ENCODE data around the gene DIP2C.
"Not testable (repeated sequence)": the region's sequence is repeated elsewhere in the genome, so short reads cannot be mapped to it uniquely, and the experiment has no call there.

DIP2C gene

GRCh38 chr10:693506-693905, 4.0 kb upstream of the DIP2C start:
- DNase-seq (ENCODE audit: low spot score), result no peak

DNA sequence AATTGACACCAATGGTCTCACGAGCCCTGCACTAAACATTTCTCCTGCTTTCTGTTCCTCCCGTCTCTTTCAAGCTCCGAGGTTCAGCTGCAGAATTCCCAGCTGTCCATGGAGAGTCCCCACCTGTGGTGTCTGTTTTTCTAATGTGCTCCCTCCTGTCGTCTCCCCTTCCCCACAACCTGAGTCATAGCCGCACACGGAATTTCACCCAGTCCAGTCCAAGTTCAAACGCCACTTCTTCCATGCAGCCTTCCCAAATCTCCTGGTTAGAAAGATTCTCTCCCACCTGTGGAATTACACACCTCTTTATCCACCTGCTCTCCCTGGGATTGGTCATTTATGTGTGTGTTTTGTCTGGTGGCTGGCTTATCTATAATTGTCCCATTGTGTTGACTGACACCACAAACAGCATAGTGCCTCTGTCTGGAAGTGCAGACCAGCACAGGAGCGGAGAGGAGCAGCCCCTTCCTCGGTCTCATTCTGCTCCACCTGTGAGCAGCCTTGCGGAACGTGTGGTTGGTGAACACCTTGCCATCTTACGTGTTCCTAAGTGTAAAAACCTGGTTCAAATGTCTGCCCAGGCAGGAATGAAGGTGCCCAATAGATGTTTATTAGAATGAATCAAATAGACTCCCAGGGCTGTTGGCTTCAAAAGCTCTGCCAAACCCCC, 3.3 kb upstream of the DIP2C start:
- DNase-seq (ENCODE audit: low spot score), result no peak

DNA sequence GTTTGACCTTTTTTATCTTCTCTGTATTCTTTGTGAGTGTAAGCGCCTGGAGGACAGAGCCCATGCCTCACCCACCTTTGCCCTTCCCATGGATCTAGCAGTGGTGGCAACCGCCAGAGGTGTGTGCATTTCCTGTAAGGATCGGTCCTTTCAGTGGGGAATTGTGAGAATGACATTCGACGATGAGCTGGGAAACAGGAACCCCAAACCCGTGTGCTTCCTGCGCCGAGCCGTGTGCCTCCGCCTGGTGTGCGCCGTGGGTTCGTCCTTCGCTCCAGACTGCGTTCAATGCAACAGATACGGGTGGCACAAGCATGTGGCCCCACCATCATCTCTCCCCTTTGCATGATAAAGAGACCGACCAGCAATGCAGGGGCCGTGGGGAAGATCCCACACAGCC, 1.7 kb upstream of the DIP2C start:
- no peak for DNase-seq (ENCODE audit: low spot score)

DNA sequence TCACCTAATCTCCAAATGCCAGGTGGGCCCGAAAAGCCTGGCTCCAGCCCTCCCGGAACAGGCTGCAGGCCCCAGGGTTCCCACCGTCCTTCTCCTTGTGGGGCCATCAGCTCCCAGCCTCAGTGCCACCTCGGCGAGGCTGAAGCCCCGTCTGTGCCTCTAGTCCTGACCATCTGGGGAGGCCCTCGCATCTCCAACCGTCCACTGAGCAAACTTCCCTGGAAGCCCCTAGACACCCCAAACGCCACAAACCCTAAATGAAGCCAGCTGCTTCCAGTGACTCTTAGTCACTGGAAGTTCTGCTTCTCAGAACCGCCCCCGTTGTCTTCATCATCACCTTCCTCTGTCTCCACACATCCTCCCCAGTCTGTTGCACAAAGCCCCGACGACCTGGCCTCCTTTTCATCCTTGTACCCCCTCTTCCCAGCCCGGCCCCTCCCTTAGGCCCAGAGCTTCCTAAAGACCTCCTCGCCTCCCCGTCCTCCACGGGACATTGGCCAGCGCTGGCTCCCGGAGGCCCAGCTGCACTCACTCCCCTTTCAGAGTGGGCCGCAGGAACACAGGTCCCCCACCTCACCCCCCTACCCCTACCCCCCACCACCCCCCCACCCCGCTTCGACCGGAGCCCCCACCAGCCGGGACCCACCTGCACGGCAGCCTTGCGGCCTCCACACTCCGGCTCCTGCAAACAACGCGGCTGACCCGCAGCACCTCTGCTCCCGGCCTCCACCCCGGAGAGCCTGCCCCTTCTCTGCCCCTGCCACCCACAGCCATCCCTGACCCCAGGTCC, 1.1 kb upstream of the DIP2C start:
- DNase-seq (ENCODE audit: low spot score), result no peak

- no peak for DNase-seq (ENCODE audit: low spot score)
These were observed 382 bp downstream of the DIP2C start for GRCh38 chr10:689121-689451.

DNA sequence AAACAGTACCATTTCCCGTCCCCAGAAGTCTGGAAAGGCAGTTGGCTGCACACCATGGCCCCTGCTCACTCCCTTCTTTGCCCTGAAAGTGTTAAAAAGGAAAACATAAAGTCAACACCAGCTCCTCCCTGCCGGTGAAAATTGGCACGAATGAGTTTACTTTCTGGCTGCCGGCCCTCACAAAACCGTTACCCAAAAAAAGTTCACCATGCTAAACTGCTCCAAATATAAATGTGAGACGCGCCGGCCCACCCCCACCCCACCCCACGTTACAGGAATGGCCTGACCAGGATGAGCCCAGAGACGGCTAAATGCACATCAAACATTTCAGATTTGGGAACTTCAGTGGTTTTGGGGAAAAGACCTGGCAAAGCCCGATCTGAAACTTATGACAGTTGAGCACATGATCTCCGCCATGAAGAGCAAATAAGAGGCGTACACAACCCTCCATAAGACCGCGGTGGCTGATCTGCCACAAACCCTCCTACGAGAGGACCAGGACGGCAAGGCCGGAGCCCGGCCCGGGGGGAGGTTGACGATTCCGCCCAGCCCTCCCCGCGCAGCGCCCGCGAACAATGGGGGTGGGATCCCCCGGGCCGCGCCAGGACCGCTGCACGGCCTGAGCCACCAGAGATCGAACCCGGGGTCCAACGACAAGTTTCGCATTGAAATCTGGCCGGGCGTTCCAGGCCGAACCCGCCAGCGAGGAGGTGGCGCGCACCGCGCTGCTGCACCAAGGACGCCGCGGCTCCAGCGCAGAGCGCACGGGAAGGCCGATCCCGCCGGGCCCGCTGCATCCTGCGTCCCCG, 952 bp downstream of the DIP2C start:
- no peak for DNase-seq (ENCODE audit: low spot score)

- no peak for DNase-seq (ENCODE audit: low spot score)
These were observed 1.7 kb downstream of the DIP2C start for GRCh38 chr10:687583-688311.

GRCh38 chr10:686155-686931, 3.1 kb downstream of the DIP2C start:
- no peak for DNase-seq (ENCODE audit: low spot score)

DNA sequence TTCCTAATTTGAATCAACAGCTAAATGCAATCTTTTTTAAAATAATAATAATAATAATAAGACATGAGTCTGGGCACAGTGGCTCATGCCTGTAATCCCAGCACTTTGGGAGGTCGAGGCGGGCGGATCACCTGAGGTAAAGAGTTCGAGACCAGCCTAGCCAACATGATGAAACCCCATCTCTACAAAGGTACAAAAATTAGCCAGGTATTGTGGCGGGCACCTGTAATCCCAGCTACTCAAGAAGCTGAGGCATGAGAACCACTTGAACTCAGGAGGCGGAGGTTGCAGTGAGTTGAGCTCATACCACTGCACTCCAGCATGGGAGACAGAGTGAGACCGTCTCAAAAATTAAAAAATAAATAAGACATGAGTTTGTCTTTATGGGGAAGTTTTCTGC, 3.9 kb downstream of the DIP2C start:
- DNase-seq (ENCODE audit: low spot score), result no peak

DNA sequence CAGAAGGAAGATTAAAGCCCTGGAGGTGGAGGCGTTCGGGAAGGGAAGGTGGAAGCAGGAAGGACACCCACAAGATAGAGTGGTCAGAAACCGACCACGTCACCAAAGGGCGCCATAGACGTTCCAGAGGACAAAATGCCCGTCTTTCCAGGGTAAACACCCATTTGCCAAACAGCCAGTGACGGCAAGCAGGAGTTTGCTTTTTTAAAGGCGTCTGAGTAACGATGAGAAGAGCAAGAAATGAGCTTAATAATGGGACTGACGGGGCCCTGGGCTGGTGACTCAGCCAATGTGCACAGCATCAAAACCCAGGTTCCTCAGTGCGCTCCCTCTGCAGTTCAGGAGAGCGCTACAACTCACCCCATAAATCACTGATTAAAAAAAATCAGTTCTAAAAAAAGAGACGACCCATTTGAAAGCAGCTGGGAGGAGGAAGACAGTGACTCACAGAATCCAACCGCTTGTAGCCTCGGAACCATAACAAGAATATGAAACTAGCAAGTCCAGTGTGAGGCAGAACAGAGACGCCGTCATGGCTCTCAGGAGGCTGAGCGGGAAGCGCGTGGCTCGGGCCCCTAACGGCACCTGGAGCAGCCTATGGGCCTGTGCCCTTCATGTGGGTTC, 5.9 kb downstream of the DIP2C start:
- DNase-seq (ENCODE audit: low spot score), result no peak

- DNase-seq (ENCODE audit: low spot score), result no peak
These were observed 6.5 kb downstream of the DIP2C start for GRCh38 chr10:682931-683447.

DNA sequence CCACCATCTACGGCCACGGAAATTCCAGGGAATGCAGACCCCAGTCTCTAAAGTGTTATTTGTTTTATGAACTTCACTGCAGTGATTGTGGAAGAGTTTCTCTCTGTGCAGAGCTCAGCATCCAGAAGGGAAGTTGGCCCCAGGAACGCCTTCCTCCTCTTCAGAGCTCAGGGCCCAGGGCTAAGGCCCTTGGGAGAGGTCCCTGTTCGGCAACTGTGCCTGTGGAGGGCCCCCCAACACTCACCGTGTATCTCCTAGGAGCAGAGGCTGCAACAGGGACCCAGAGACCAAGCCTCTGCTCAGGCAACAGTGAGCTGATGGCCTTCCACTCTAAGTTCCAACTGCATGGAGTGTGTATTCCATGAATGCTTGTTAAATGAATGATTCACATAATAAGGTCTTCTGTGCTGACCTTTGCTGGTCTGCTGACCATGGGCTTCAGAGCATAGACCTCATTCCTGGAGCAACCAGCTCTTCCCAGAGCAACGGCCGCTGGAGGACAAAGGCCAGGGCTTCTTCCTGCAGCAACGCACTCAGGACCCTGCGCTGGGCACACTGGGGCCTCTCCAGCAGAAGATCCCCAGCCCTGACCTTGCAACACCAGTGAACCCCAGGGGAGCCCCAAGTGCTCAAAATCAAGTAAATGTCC, 7.7 kb downstream of the DIP2C start:
- no peak for DNase-seq (ENCODE audit: low spot score)

DNA sequence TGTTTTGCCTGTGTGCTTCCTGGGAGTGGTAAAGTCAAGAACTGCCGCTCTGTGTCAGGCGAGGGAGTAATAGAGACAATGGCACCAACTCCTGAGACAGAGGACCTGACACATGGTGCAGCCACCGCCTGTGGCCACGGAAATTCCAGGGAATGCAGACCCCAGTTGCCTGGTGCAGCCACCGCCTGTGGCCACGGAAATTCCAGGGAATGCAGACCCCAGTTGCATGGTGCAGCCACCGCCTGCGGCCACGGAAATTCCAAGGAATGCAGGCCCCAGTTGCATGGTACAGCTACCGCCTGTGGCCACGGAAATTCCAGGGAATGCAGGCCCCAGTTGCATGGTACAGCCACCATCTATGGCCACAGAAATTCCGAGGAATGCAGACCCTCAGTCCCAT, 8.7 kb downstream of the DIP2C start:
- no peak for DNase-seq (ENCODE audit: low spot score)

GRCh38 chr10:680146-680545, 9.3 kb downstream of the DIP2C start:
- no peak for DNase-seq (ENCODE audit: low spot score)

- DNase-seq (ENCODE audit: low spot score), result no peak
These were observed 9.9 kb downstream of the DIP2C start for GRCh38 chr10:679556-679955.

- DNase-seq (ENCODE audit: low spot score), result not testable (repeated sequence)
These were observed 10.8 kb downstream of the DIP2C start for GRCh38 chr10:678662-679005.

GRCh38 chr10:677750-678661, 11.5 kb downstream of the DIP2C start:
- no peak for DNase-seq (ENCODE audit: low spot score)

DNA sequence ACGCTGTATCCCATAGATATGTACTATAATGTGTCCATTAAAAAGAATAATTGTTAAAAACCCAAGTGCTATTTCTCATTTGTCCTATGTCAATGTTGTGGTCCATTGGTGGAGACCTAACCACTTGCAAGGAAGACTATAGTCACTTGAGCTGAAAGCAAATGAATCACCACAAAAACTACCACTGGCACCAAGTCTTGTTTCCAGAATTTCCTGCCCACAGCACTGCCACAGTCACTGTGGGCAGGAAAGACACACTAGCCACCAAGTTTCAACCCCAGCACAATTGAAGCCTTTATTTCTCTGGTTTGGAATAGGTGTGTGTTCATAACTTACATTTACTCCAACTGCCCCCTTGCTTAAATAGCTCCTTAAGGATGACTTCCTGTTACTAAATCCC, 12.4 kb downstream of the DIP2C start:
- no peak for DNase-seq (ENCODE audit: low spot score)

- DNase-seq (ENCODE audit: low spot score), result no peak
These were observed 13.3 kb downstream of the DIP2C start for GRCh38 chr10:676178-676577.

Measured in SW480 (cell line).